ENCODE data around the gene DHX30.

The DHX30 gene

DNA sequence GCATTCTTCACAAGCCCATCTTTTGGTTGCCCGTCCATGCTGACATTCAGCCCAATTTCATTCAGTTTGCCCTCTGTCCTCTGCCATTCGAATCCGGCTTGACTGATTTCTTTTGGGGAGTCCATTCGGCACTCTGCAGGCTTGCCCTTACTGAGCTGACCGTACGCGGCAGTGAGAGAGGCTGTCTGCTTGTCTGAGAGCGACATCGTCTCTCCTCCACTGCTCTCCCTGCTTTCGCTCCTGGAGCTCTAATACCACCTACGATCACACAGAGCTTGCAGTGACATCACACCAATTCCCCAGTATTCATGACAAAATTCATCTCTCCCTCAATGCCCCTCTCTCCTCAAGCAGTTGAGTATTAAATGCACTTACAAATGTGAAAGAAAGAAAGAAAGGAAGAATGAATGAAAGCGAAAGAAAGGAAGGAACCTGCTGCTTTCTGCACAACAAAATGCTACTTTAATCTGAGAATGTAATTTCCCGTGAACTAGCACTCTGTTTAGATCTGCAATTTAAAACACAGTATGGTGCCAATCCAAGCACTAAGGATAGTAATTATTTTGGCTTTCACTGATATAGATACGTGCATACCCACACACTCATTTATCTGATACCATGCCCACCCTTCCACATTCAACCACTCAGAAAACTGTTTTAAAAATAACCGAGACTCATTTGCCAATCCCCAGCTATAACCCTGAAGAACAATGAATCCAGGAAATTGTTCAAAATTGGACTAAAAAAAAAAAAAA lies 89.5 kb downstream of the DHX30 start:
- Histone ChIP-seq H3K4me1 (peaks cover 9 to 29% (median 26%) of the 10 kb centered on the region in 10 experiments; a peak in 18 of 20 replicates), H3K4me2 (no peak overlapping the region), H3K36me3 (peaks cover 45 to 92% (median 67%) of the 10 kb centered on the region in 11 experiments), H3K27me3 (no peaks in the 10 kb centered on the region), H3K27ac (no peak overlapping the region), H3K9me3 (replicated peaks in 1 of 11) (peaks cover 0 to 14% (median 0%) of the 10 kb centered on the region in 11 experiments; a peak in 2 of 22 replicates), H3K4me3 (no peak overlapping the region), H4K20me1 (peaks cover 0 to 4% (median 0%) of the 10 kb centered on the region in 11 experiments; a peak in 1 of 22 replicates), H3K9ac (no peak overlapping the region)
- TF ChIP-seq Cebpa-rat (IDR thresholded peaks at IDR 0.05): no peak

DNA sequence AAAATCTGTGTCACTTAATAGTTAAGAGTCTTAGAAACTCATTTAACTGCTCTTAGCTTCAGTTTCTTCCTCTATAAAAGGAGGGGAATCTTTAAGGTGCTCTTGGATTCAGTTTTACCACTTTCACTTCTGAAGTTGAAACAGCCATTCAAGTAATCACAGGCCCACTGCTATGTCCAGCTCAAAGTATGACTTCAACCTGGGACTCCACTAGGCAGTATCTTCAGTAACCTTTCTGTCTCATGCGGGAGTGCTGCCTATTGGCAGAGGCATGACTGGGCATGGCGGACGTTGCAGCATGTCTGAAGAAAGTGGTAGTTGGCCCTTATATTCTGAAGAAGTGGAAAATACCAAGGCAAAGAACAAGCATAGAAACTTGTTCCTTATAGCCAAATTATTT lies 92.3 kb downstream of the DHX30 start:
- H3K4me2 ChIP-seq: no peak overlapping the region
- peaks cover 45 to 97% (median 71%) of the 10 kb centered on the region in 11 experiments for H3K36me3 ChIP-seq
- H3K4me3 ChIP-seq: no peak overlapping the region
- H3K27me3 ChIP-seq: no peaks in the 10 kb centered on the region
- H3K4me1 ChIP-seq: peaks cover 9 to 15% (median 11%) of the 10 kb centered on the region in 10 experiments; a peak in 16 of 20 replicates
- no peak for TF ChIP-seq Cebpa-rat (IDR thresholded peaks at IDR 0.05)
- peaks cover 0 to 4% (median 0%) of the 10 kb centered on the region in 11 experiments; a peak in 2 of 22 replicates for H4K20me1 ChIP-seq
- no peaks in the 10 kb centered on the region for H3K9me3 ChIP-seq (replicated peaks in 1 of 11)
- no peak overlapping the region for H3K27ac ChIP-seq
- no peak overlapping the region for H3K9ac ChIP-seq

DNA sequence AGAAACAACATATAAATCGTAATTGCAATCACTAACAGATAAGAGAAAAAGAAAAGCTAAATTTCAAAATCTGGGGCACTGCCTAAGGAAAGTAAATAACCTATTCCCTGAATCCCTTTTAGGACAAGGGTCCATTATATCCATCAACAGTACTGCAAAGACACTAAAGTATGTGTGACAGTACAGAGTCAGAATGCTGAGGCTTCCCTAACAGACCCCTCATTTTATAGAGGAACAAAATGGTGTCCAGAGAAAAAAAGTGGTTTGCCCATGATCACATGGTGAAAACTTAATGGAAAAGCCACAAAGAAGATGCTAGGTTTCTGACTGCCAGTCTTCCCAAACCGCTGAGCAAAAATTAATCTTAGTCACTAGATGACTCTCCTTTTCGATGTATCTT lies 93.8 kb downstream of the DHX30 start:
- H3K27ac ChIP-seq: no peak overlapping the region
- no peaks in the 10 kb centered on the region for H3K4me1 ChIP-seq
- H3K4me3 ChIP-seq: no peak overlapping the region
- H3K9me3 ChIP-seq (replicated peaks in 1 of 11): no peaks in the 10 kb centered on the region
- H3K9ac ChIP-seq: no peak overlapping the region
- H3K36me3 ChIP-seq: peaks cover 32 to 99% (median 66%) of the 10 kb centered on the region in 11 experiments
- H4K20me1 ChIP-seq: peaks cover 0 to 4% (median 0%) of the 10 kb centered on the region in 11 experiments; a peak in 2 of 22 replicates
- H3K27me3 ChIP-seq: no peaks in the 10 kb centered on the region
- no peak overlapping the region for H3K4me2 ChIP-seq
- no peak for TF ChIP-seq Cebpa-rat (IDR thresholded peaks at IDR 0.05)

DNA sequence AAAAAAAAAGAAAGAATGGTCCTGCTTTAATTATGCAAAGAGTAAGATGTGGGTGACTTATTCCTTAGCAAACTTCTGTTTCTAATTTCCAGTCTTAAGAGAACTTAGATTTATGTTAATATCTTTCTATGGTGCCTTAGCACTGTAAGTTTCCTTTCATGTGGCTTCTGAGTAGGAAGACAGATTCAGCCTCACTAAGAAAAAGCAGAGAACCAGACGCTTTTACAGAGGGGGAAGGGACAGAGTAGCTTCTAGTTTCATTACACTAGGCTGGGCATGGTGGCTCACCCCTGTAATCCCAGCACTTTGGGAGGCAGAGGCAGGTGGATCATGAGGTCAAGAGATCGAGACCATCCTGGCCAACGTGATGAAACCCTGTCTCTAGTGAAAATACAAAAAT lies 95.0 kb downstream of the DHX30 start:
- no peak for TF ChIP-seq Cebpa-rat (IDR thresholded peaks at IDR 0.05)
- Histone ChIP-seq H3K27ac (no peak overlapping the region), H3K27me3 (no peaks in the 10 kb centered on the region), H3K4me3 (no peak overlapping the region), H3K9me3 (replicated peaks in 1 of 11) (no peaks in the 10 kb centered on the region), H4K20me1 (peaks cover 0 to 4% (median 0%) of the 10 kb centered on the region in 11 experiments; a peak in 2 of 22 replicates), H3K4me2 (no peak overlapping the region), H3K9ac (no peak overlapping the region), H3K36me3 (peaks cover 32 to 99% (median 64%) of the 10 kb centered on the region in 11 experiments), H3K4me1 (no peaks in the 10 kb centered on the region)

DNA sequence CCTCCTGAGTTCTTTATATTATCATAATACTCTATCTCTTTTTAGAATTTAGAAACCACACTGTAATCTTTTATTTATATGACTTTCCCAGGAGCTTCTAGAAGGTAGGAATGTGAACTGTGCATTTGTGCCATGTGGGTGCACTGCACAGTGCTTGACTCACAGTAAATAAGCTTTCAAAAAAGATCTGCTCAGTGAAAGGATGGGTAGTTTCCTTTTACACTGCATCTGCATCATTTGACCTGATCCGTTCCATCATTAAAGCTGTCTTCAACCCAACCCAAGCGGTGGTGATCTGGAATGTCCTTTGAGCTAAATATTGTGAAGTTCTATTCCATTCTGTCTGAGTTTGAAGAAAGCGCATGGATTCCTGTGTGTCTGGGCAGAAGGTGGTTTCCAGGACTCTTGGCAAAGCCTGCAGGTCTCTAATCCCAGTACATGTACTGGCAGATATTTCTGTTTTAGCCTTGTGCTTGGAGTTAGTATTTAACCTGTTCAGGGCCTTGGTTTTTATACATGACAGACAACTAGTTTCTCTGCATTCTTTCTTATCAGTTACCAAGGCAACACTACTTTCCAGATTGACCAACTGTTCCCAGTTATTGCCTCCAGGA lies 96.7 kb downstream of the DHX30 start:
- H3K27ac ChIP-seq: no peak overlapping the region
- no peak overlapping the region for H3K9ac ChIP-seq

More for the DNA sequence above, 96.7 kb downstream of the DHX30 start:
- no peak overlapping the region for H3K4me2 ChIP-seq
- TF ChIP-seq Cebpa-rat (IDR thresholded peaks at IDR 0.05): no peak
- peaks cover 0 to 2% (median 0%) of the 10 kb centered on the region in 11 experiments; a peak in 2 of 22 replicates for H4K20me1 ChIP-seq
- no peaks in the 10 kb centered on the region for H3K9me3 ChIP-seq (replicated peaks in 1 of 11)
- H3K27me3 ChIP-seq: no peaks in the 10 kb centered on the region
- no peak overlapping the region for H3K4me3 ChIP-seq
- H3K36me3 ChIP-seq: peaks cover 32 to 97% (median 58%) of the 10 kb centered on the region in 11 experiments
- H3K4me1 ChIP-seq: no peaks in the 10 kb centered on the region

Data from BLaER1 treated with 17β-estradiol and CSF1 and Interleukin-3, amounts not matched to agents 10 nM and 100 nM (cell line).